Thyroid gland (tissue), 4 donors: ENCODE measurements around the gene SYT1. TPM values are rescaled to one million over a fixed set of nuclear protein-coding genes. Genes with fewer than 3 reads are reported as not detected.

ENCODE experiments used
- DNase-seq, 2 donors: peaks; one replicate each; pipeline ENCODE4 v3.0.0-alpha.2; 2019
- H3K27ac ChIP-seq, 3 donors: fragments of 200-600 bp; sonication (generic); 1 replicate in 2 of 3; 2 replicates in 1 of 3; pipeline ENCODE4 v1.5.1; 2016 to 2019; ENCODE audit warnings: mild to moderate bottlenecking in 1 of 3, moderate library complexity in 1 of 3
- H3K27me3 ChIP-seq: fragments of 200-600 bp; sonication (generic); one replicate; pipeline ENCODE4 v1.5.1; 2019
- H3K36me3 ChIP-seq, 2 donors: fragments of 200-600 bp; sonication (generic); one replicate each; pipeline ENCODE4 v1.5.1; 2016 to 2019
- H3K4me1 ChIP-seq, 2 donors: fragments of 200-600 bp; sonication (generic); one replicate each; pipeline ENCODE4 v1.5.1; 2017 to 2019
- H3K4me3 ChIP-seq, 3 donors: fragments of 200-600 bp; sonication (generic); replicated peaks in 1 of 3; 1 replicate in 2 of 3; 2 replicates in 1 of 3; pipeline ENCODE4 v1.5.1; 2016; ENCODE audit warnings: mild to moderate bottlenecking in 1 of 3
- H3K9me3 ChIP-seq: fragments of 200-600 bp; sonication (generic); one replicate; pipeline ENCODE4 v1.5.1; 2017
- POLR2A ChIP-seq, 2 donors: fragments of 450-650 bp; IDR thresholded peaks; one replicate each; pipeline ENCODE4 v1.6.1; 2017; ENCODE audit warnings: antibody characterized with exemption in 2 of 2, mild to moderate bottlenecking in 2 of 2, moderate library complexity in 1 of 2
- WGBS, 2 donors: methylation state at CpG; one replicate each; pipeline ENCODE4 v1.1.5; 2017; 5-methylcytosine and 5-hydroxymethylcytosine counted together
- intact Hi-C: fragments of 100-400 bp; cut with DNase I; formaldehyde crosslinking; loops from one replicate; pipeline ENCODE4 v1.15.1; 2023
- total RNA-seq, 4 donors: library from RNA; depleted of rRNA; stranded (reverse); fragments of >200 nt; gene quantifications; one replicate each; pipeline ENCODE4 v1.2.3, GENCODE V29; 2016
- TF ChIP-seq, protein P1 (sequence below), 6 experiments: fragments of 200-600 bp in 3 of 6; fragments of 450-650 bp in 3 of 6; sonication (generic) in 3 of 6; IDR thresholded peaks; one replicate each; pipeline ENCODE4 v1.5.1; 2016 to 2019; ENCODE audit warnings: antibody characterized with exemption in 6 of 6, mild to moderate bottlenecking in 2 of 6, inconsistent platforms in 1 of 6, moderate library complexity in 1 of 6

Gene SYT1
- total RNA-seq, 4 donors from 2014 or later: 0.58 to 2.4 (median 1.2) TPM

DNA sequence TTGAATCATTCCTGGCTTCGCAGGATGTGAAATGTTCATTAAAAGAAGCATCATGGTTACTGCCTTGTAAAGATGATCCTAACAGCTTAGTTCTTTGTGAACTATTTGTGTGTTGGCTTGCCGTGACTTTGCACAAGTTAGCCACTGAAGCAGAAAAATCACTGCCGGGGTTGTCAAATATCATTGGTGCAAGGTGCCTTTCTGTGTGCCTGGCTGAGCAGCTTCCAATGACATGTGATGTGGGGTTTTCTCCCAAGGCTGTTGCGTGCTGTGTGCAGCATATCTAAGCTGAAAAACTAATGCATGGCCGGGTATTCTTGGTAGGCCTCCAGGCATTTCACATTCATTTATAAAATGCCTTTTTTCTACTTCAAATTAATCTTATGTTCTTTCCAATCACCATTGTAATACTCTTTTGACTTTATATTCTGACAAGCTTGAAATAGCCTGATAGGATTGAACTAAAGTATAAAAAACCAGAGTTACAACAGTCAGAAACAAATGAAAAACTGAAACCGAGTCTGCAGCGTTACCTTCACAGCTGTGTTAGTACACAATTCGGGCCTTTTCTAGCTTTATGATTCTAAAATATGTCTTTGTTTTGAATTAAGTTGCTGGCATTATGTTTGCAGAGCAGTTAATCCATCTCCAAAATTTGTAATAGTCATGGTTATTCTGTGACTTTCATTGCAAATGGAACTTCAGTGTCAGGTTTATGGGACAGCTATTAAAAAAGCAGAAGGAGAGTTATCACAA lies 222.1 kb downstream of the SYT1 start:
- no peaks in the 10 kb centered on the region for H3K9me3 ChIP-seq
- intact Hi-C loops: no loop called here
- TF ChIP-seq, protein P1, sequence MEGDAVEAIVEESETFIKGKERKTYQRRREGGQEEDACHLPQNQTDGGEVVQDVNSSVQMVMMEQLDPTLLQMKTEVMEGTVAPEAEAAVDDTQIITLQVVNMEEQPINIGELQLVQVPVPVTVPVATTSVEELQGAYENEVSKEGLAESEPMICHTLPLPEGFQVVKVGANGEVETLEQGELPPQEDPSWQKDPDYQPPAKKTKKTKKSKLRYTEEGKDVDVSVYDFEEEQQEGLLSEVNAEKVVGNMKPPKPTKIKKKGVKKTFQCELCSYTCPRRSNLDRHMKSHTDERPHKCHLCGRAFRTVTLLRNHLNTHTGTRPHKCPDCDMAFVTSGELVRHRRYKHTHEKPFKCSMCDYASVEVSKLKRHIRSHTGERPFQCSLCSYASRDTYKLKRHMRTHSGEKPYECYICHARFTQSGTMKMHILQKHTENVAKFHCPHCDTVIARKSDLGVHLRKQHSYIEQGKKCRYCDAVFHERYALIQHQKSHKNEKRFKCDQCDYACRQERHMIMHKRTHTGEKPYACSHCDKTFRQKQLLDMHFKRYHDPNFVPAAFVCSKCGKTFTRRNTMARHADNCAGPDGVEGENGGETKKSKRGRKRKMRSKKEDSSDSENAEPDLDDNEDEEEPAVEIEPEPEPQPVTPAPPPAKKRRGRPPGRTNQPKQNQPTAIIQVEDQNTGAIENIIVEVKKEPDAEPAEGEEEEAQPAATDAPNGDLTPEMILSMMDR (IDR thresholded peaks at IDR 0.05): no peak
- TF ChIP-seq POLR2A (IDR thresholded peaks at IDR 0.05): no peak
- no peak overlapping the region for H3K4me3 ChIP-seq
- no peaks in the 10 kb centered on the region for H3K4me1 ChIP-seq
- H3K27ac ChIP-seq: no peak overlapping the region
- no peaks in the 10 kb centered on the region for H3K36me3 ChIP-seq
- no peaks in the 10 kb centered on the region for H3K27me3 ChIP-seq
- DNase-seq: no peak
- 75 to 78% methylated on average over 8 of the region's 8 CpGs for WGBS, 2 donors

DNA sequence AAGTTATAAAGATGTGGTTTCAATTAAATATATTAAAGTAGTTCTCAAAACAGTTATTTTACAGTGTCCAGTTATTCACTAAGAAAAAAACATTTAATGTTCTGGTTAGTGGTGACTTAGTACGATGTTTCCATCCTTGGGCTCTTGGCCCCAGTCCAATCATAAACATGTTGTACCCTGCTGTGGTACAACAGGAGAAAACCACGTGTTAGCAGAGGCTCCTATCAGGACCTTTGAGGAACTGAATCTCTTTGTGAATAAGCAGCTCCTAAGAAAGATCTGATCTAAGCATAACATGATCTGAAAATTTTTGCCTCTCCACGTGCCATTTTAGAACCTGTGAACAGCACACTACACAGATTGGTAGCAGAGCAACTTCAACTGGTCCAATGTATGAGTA lies 234.0 kb downstream of the SYT1 start:
- no peaks in the 10 kb centered on the region for H3K36me3 ChIP-seq
- TF ChIP-seq, protein P1 (IDR thresholded peaks at IDR 0.05): no peak
- no peak for TF ChIP-seq POLR2A (IDR thresholded peaks at IDR 0.05)
- H3K27ac ChIP-seq: no peak overlapping the region
- no peaks in the 10 kb centered on the region for H3K27me3 ChIP-seq
- intact Hi-C loops: no loop called here
- H3K9me3 ChIP-seq: no peaks in the 10 kb centered on the region
- no peak for DNase-seq
- H3K4me3 ChIP-seq: no peak overlapping the region
- WGBS, 2 donors: 67 to 71% methylated on average over 3 of the region's 3 CpGs
- H3K4me1 ChIP-seq: no peaks in the 10 kb centered on the region

DNA sequence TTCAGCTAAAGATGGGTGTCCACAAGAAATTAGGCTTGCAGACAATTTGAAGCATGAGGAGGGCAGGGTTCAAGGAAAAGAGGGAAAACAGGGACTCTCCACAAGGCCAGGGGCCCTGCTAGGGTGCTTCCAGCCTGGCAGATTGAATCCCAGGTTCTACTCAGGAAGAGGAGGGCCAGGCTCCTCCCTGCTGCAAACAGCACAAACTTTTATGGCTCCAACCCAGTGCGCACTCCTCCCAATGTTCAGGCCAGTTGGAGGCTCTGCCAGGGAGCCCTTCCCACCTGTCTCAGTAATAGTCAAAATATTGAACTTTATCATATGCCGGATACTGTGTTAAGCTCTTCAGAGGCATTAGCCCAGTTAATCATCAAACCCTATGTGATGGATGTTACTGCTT lies 244.4 kb downstream of the SYT1 start:
- WGBS, 2 donors: 98 to 100% methylated on average over 1 to 2 of the region's 2 CpGs

DNA sequence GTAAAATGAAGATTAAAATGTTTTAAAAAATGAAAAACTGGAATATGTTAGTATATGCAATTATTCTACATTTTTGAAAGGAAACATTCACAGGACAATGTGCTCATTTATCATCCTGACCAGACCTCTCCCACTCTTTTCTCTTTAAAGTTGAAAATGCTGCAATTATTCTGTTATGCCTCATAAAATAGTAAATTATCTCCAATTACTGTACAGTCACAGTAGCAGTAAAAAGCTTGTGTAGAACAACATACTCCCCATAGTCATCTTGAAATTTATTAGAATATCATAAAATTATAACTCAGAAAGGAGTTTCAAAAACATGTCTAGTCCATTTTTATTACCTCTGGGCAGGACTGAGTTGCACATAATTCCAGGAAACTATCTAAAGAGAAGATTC lies 250.3 kb downstream of the SYT1 start:
- H3K27ac ChIP-seq: no peak overlapping the region
- intact Hi-C loops: no loop called here
- DNase-seq: no peak
- TF ChIP-seq, protein P1 (IDR thresholded peaks at IDR 0.05): no peak
- no peak for TF ChIP-seq POLR2A (IDR thresholded peaks at IDR 0.05)
- H3K9me3 ChIP-seq: no peaks in the 10 kb centered on the region
- H3K4me1 ChIP-seq: no peaks in the 10 kb centered on the region
- H3K36me3 ChIP-seq: no peaks in the 10 kb centered on the region
- no peak overlapping the region for H3K4me3 ChIP-seq
- no peaks in the 10 kb centered on the region for H3K27me3 ChIP-seq

More for the DNA sequence above, 244.4 kb downstream of the SYT1 start:
- no peak for TF ChIP-seq POLR2A (IDR thresholded peaks at IDR 0.05)
- TF ChIP-seq, protein P1 (IDR thresholded peaks at IDR 0.05): no peak
- Histone ChIP-seq H3K4me1 (no peaks in the 10 kb centered on the region), H3K9me3 (no peaks in the 10 kb centered on the region), H3K4me3 (no peak overlapping the region), H3K27ac (no peak overlapping the region), H3K36me3 (no peaks in the 10 kb centered on the region), H3K27me3 (no peaks in the 10 kb centered on the region)
- intact Hi-C loops: no loop called here
- no peak for DNase-seq

DNA sequence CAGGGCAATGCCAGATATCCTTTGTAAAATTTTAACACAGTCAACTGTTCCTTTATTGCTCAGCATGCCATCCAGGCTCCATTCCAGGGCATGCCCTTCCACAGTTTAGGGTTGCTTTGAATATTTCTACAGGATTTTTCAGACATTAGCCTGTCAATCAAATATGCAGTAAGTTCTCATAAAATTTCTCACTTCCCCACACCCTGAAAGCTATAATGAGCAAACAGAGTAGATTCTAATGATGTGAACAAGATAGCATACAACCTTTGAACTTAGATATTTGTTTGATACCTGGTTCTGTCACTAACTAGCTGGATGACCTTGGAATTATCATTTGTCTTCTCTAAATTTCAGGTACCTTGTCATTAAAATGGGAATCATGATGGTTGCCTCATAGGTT lies 251.2 kb downstream of the SYT1 start:
- Histone ChIP-seq H3K36me3 (no peaks in the 10 kb centered on the region), H3K27ac (no peak overlapping the region), H3K9me3 (no peaks in the 10 kb centered on the region), H3K4me1 (no peaks in the 10 kb centered on the region), H3K27me3 (no peaks in the 10 kb centered on the region), H3K4me3 (no peak overlapping the region)
- DNase-seq: no peak
- intact Hi-C loops: no loop called here
- TF ChIP-seq POLR2A (IDR thresholded peaks at IDR 0.05): no peak
- TF ChIP-seq, protein P1 (IDR thresholded peaks at IDR 0.05): no peak
